GM12891 (cell line): ENCODE data around the gene RNFT2.

Experiments used
- DNase-seq: peaks from one replicate; pipeline ENCODE4 v3.0.0; 2011; ENCODE audit warnings: low spot score; ENCODE audit not compliant: insufficient read length
- FAIRE-seq: peaks from 2 replicates; lab custom pipeline; 2011; peaks lifted over from hg19 to GRCh38; lab: Jason Lieb, UNC
- PAX5 ChIP-seq: IDR thresholded peaks from 2 replicates; pipeline ENCODE4 v1.6.1; 2011; ENCODE audit warnings: low read length, moderate library complexity, mild to moderate bottlenecking; ENCODE audit not compliant: insufficient read depth, severe bottlenecking
- POLR2A ChIP-seq: IDR thresholded peaks from 2 replicates; pipeline ENCODE4 v1.6.1; 2011; ENCODE audit warnings: low read depth, low read length, control low read depth
- POLR2AphosphoS5 ChIP-seq: IDR thresholded peaks from 2 replicates; pipeline ENCODE4 v1.6.1; 2011; ENCODE audit warnings: low read depth, low read length, control low read depth
- POU2F2 ChIP-seq: IDR thresholded peaks from 2 replicates; pipeline ENCODE4 v1.6.1; 2011; ENCODE audit warnings: low read depth, mild to moderate bottlenecking, control low read depth, low read length, moderate library complexity
- SPI1 ChIP-seq: IDR thresholded peaks from 2 replicates; pipeline ENCODE4 v1.6.1; 2011; ENCODE audit warnings: low read depth, low read length, control low read depth
- TAF1 ChIP-seq: IDR thresholded peaks from 2 replicates; pipeline ENCODE4 v1.6.1; 2011; ENCODE audit warnings: low read depth, low read length, control low read depth

RNFT2 gene

GRCh38 chr12:116719731-116720528, 18.2 kb upstream of the RNFT2 start:
- no peak for FAIRE-seq
- DNase-seq = no peak
- no peak for TF ChIP-seq PAX5
- no peak for TF ChIP-seq POU2F2
- TF ChIP-seq POLR2AphosphoS5 = no peak
- no peak for TF ChIP-seq POLR2A
- TF ChIP-seq TAF1 = no peak
- TF ChIP-seq SPI1 = no peak

- DNase-seq (no peak), FAIRE-seq (no peak)
- TF ChIP-seq SPI1 (no peak), POLR2A (no peak), PAX5 (no peak), POLR2AphosphoS5 (no peak), POU2F2 (no peak), TAF1 (no peak)
These were observed 15.9 kb upstream of the RNFT2 start for GRCh38 chr12:116722245-116722644.

GRCh38 chr12:116726694-116727093, 11.4 kb upstream of the RNFT2 start:
- FAIRE-seq (no peak), DNase-seq (no peak)
- no peak for TF ChIP-seq TAF1
- no peak for TF ChIP-seq SPI1

GRCh38 chr12:116727261-116727660, 10.9 kb upstream of the RNFT2 start:
- FAIRE-seq (no peak), DNase-seq (no peak)
- TF ChIP-seq POU2F2 (no peak), PAX5 (no peak), SPI1 (no peak), POLR2A (no peak), POLR2AphosphoS5 (no peak), TAF1 (no peak)

GRCh38 chr12:116727891-116728290, 10.2 kb upstream of the RNFT2 start:
- no peak for DNase-seq
- no peak for FAIRE-seq

GRCh38 chr12:116731801-116732200, 6.3 kb upstream of the RNFT2 start:
- DNase-seq (no peak), FAIRE-seq (no peak)

More at GRCh38 chr12:116727891-116728290, 10.2 kb upstream of the RNFT2 start:
- no peak for TF ChIP-seq POLR2AphosphoS5
- no peak for TF ChIP-seq POU2F2
- no peak for TF ChIP-seq PAX5
- TF ChIP-seq SPI1 = no peak
- no peak for TF ChIP-seq TAF1
- no peak for TF ChIP-seq POLR2A

GRCh38 chr12:116734156-116734768, 3.9 kb upstream of the RNFT2 start:
- TF ChIP-seq SPI1 (no peak), POLR2A (no peak), PAX5 (no peak), TAF1 (no peak), POU2F2 (no peak), POLR2AphosphoS5 (no peak)
- FAIRE-seq (no peak), DNase-seq (no peak)

More at GRCh38 chr12:116731801-116732200, 6.3 kb upstream of the RNFT2 start:
- no peak for TF ChIP-seq PAX5
- no peak for TF ChIP-seq POLR2AphosphoS5
- no peak for TF ChIP-seq SPI1
- TF ChIP-seq POU2F2 = no peak
- no peak for TF ChIP-seq POLR2A
- TF ChIP-seq TAF1 = no peak

GRCh38 chr12:116735084-116735483, 3.0 kb upstream of the RNFT2 start:
- no peak for FAIRE-seq
- no peak for DNase-seq
- TF ChIP-seq TAF1 (no peak), SPI1 (no peak), POLR2AphosphoS5 (no peak), POU2F2 (no peak), POLR2A (no peak), PAX5 (no peak)

- DNase-seq = no peak
- no peak for FAIRE-seq
- TF ChIP-seq POLR2A = no peak
- no peak for TF ChIP-seq TAF1
- TF ChIP-seq POU2F2 = no peak
- no peak for TF ChIP-seq POLR2AphosphoS5
- no peak for TF ChIP-seq SPI1
- TF ChIP-seq PAX5 = no peak
These were observed 2.0 kb upstream of the RNFT2 start for GRCh38 chr12:116735951-116736599.
